ENCODE data around the gene ELMO1. TPM values are rescaled to one million over a fixed set of nuclear protein-coding genes. Genes with fewer than 3 reads are reported as not detected.

The ELMO1 gene
- total RNA-seq, 1 experiment from 2014 or later = 7.8 TPM

DNA sequence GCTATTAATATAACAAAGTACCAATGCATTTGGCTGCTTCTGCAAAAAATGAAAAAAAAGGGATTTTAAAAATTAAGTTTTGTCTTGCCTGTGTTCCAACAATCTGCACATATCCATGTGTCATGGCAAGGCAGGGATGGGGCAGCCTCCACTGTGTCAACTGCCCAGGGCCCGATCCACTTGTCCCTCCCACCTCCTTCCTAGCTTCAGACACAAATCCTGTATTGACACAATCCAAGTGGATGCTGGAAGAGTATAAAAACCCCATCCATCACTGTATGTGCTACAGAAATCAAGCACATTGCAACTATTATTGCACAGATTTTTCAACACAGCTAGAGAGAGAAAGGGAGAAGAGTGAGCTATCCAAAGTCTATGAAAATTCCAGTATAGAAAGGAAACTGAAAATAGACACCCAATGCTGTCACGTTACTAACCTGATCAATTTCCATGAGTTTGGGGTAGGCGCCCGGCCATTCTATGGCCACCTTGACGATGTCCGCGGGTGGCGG, 106.4 kb downstream of the ELMO1 start:
- no peak for DNase-seq
- no peak for TF ChIP-seq CTCF (conservative IDR thresholded peaks at IDR 0.05)
- no CpG with 5 or more reads among the region's 8 CpGs for WGBS (ENCODE audit: extremely low coverage, insufficient read length, low lambda C conversion rate)
- Histone ChIP-seq H2BK20ac (ENCODE audit: low read depth, low read length, poor library complexity, severe bottlenecking) (no peak overlapping the region), H3K9ac (ENCODE audit: extremely low read depth, insufficient read length, low read length) (no peak overlapping the region), H2BK120ac (ENCODE audit: low read depth, low read length, poor library complexity, severe bottlenecking) (no peak overlapping the region), H3K23me2 (ENCODE audit: insufficient read length, low read depth, low read length, poor library complexity, severe bottlenecking) (no peaks in the 10 kb centered on the region), H3K4me1 (ENCODE audit: insufficient read depth, low read length) (no peaks in the 10 kb centered on the region), H4K20me1 (ENCODE audit: control insufficient read depth, insufficient read depth, insufficient read length) (no peaks in the 10 kb centered on the region), H3K56ac (ENCODE audit: insufficient read length, low read depth, low read length) (no peak overlapping the region), H3K27me3 (ENCODE audit: insufficient read depth, low read length) (no peaks in the 10 kb centered on the region), H3K14ac (ENCODE audit: insufficient read depth, low read length) (no peak overlapping the region), H2BK5ac (ENCODE audit: insufficient read length, low read length) (no peak overlapping the region), H2AK5ac (ENCODE audit: insufficient read length, low read length) (no peak overlapping the region), H3K79me2 (ENCODE audit: insufficient read depth, low read length) (no peaks in the 10 kb centered on the region), H4K8ac (replicated peaks; ENCODE audit: insufficient read length, low read depth, low read length) (no peak overlapping the region), H3K27ac (ENCODE audit: insufficient read length, low read depth, low read length) (no peak overlapping the region), H3T11ph (ENCODE audit: low read length) (no peak overlapping the region), H4K91ac (ENCODE audit: insufficient read length, low read depth, low read length) (no peak overlapping the region), H3K23ac (ENCODE audit: insufficient read length, low read depth, low read length) (no peak overlapping the region), H4K5ac (ENCODE audit: insufficient read length, low read depth, low read length) (no peak overlapping the region), H3K4ac (ENCODE audit: low read depth, low read length) (no peak overlapping the region), H2BK15ac (ENCODE audit: low read depth, low read length) (no peak overlapping the region), H2AFZ (ENCODE audit: low read length) (no peak overlapping the region), H3K18ac (ENCODE audit: insufficient read length, low read depth, low read length) (no peak overlapping the region), H3K9me3 (ENCODE audit: control insufficient read depth, low read depth, low read length) (no peaks in the 10 kb centered on the region), H3K4me2 (ENCODE audit: insufficient read depth, insufficient read length, low read length) (no peak overlapping the region), H3K79me1 (ENCODE audit: insufficient read depth, low read depth, low read length, poor library complexity, severe bottlenecking) (no peaks in the 10 kb centered on the region), H2BK12ac (ENCODE audit: insufficient read length, low read depth, low read length) (no peak overlapping the region)
- Mint-ChIP-seq H3K4me3 (no peak overlapping the region), H3K36me3 (ENCODE audit: insufficient read depth in 1 of 3, low read depth in 3 of 3) (no peaks in the 10 kb centered on the region), H3K27ac (peak overlapping the region in 1 of 3 experiments; percentile 35; a peak in 1 of 7 replicates), H3K4me1 (peaks cover 9 to 21% of the 10 kb centered on the region in 2 experiments), H3K27me3 (ENCODE audit: low read depth) (no peaks in the 10 kb centered on the region), H3K9me3 (no peaks in the 10 kb centered on the region)
